ACC112 (cell line): ENCODE measurements around the gene PTH2R.
"Not testable (repeated sequence)": the region's sequence is repeated elsewhere in the genome, so short reads cannot be mapped to it uniquely, and the experiment has no call there.

ENCODE experiments used
- H2AFZ ChIP-seq: fragments of 200-600 bp; sonication (generic); one replicate; pipeline ENCODE4 v1.6.0; 2017; ENCODE audit warnings: antibody characterized with exemption, low read length; ENCODE audit not compliant: unreplicated experiment
- H3K27ac ChIP-seq: fragments of 200-600 bp; sonication (generic); 2 replicates; pipeline ENCODE4 v1.5.1; 2014; ENCODE audit warnings: low read depth, mild to moderate bottlenecking, antibody characterized with exemption, low read length, moderate library complexity
- H3K27me3 ChIP-seq: fragments of 200-600 bp; sonication (generic); 2 replicates; pipeline ENCODE4 v1.6.1; 2014; ENCODE audit warnings: mild to moderate bottlenecking, antibody characterized with exemption, low read length, moderate library complexity, mixed read lengths; ENCODE audit not compliant: insufficient read depth
- H3K36me3 ChIP-seq: fragments of 200-600 bp; sonication (generic); 2 replicates; pipeline ENCODE4 v1.6.1; 2016; ENCODE audit warnings: mild to moderate bottlenecking, antibody characterized with exemption, low read length, moderate library complexity, mixed read lengths; ENCODE audit not compliant: insufficient read depth
- H3K4me1 ChIP-seq: fragments of 200-600 bp; sonication (generic); one replicate; pipeline ENCODE4 v1.6.1; 2016; ENCODE audit warnings: low read length, mixed read lengths; ENCODE audit not compliant: insufficient read depth, unreplicated experiment, control insufficient read depth
- H3K4me3 ChIP-seq: fragments of 200-600 bp; sonication (generic); 2 replicates; pipeline ENCODE4 v1.5.1; 2014; ENCODE audit warnings: mild to moderate bottlenecking, low read depth, low read length
- H3K79me2 ChIP-seq: fragments of 200-600 bp; sonication (generic); one replicate; pipeline ENCODE4 v1.6.0; 2016; ENCODE audit warnings: low read length; ENCODE audit not compliant: control insufficient read depth, unreplicated experiment, insufficient read depth

PTH2R gene

DNA sequence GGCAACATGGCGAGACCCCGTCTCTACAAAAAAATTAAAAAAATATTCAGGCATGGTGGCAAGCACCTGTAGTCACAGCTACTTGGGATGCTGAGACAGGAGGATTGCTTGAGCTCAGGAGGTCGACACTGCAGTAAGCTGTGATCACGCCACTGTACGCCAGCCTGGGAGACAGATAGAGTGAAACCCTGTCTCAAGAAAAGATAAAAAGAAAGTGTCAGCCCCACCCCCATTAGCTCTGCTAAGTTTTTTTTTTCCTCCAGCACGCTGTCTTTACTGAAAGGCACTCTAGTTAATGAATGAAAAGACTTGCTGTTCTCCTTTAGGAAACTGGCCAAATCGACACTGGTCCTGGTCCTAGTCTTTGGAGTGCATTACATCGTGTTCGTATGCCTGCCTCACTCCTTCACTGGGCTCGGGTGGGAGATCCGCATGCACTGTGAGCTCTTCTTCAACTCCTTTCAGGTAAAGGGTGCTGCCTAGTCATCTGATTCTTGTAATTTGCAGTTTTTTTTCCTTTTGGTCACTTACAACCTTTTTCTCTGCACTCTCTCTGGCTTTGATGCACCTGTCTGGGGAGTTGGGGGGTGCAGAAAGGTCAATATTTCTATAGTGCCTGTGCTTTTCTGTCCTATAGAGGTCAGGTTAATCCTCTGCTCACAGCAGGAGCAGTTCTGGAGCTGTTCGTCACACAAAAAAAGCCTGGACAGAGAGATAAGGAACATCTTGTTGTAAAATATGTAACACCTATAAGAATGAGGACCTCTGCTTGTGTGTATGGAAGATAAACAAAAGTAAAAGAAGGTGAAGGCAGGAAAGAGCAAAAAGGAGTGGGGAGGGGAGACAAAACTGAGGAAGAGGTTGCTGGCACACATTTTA lies 82.3 kb downstream of the PTH2R start:
- Histone ChIP-seq H3K27ac (no peak overlapping the region), H3K4me3 (no peak overlapping the region), H3K4me1 (no peaks in the 10 kb centered on the region), H3K79me2 (no peaks in the 10 kb centered on the region), H2AFZ (no peak overlapping the region), H3K36me3 (no peaks in the 10 kb centered on the region), H3K27me3 (no peaks in the 10 kb centered on the region)

DNA sequence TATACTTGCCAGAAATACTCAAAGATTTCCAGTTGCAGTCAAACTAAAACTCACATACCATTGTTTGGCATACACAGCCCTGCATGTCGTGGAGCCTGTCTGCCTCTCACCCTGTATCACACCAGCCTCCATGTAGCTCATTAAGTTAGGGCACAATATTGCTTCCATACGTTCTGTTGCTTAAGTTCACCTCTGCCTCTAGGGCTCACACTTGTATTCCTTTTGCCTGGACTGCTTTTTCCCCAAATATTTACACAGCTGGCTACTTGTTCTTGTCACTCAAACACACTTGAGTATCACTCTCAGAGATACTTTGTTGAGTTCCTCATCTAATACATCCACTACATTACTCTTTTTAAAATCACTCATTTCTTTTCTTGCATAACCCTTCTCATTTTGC lies 83.1 kb downstream of the PTH2R start:
- Histone ChIP-seq H3K27me3 (no peaks in the 10 kb centered on the region), H3K36me3 (no peaks in the 10 kb centered on the region), H3K27ac (no peak overlapping the region), H3K4me1 (no peaks in the 10 kb centered on the region), H3K79me2 (no peaks in the 10 kb centered on the region), H3K4me3 (no peak overlapping the region), H2AFZ (no peak overlapping the region)

- Histone ChIP-seq H3K79me2 (no peaks in the 10 kb centered on the region), H3K4me3 (no peak overlapping the region), H2AFZ (no peak overlapping the region), H3K27me3 (no peaks in the 10 kb centered on the region), H3K4me1 (no peaks in the 10 kb centered on the region), H3K36me3 (no peaks in the 10 kb centered on the region), H3K27ac (no peak overlapping the region)
These were observed 83.9 kb downstream of the PTH2R start for GRCh38 chr2:208490492-208490891.

- no peaks in the 10 kb centered on the region for H3K4me1 ChIP-seq
- no peak overlapping the region for H2AFZ ChIP-seq
- H3K36me3 ChIP-seq: no peaks in the 10 kb centered on the region
- H3K27me3 ChIP-seq: no peaks in the 10 kb centered on the region
- H3K4me3 ChIP-seq: no peak overlapping the region
- H3K79me2 ChIP-seq: no peaks in the 10 kb centered on the region
- H3K27ac ChIP-seq: no peak overlapping the region
These were observed 85.0 kb downstream of the PTH2R start for GRCh38 chr2:208491641-208492040.

- Histone ChIP-seq H3K36me3 (no peaks in the 10 kb centered on the region), H3K27me3 (no peaks in the 10 kb centered on the region), H2AFZ (no peak overlapping the region), H3K4me1 (no peaks in the 10 kb centered on the region), H3K79me2 (no peaks in the 10 kb centered on the region), H3K4me3 (no peak overlapping the region), H3K27ac (no peak overlapping the region)
These were observed 85.5 kb downstream of the PTH2R start for GRCh38 chr2:208492069-208492468.

DNA sequence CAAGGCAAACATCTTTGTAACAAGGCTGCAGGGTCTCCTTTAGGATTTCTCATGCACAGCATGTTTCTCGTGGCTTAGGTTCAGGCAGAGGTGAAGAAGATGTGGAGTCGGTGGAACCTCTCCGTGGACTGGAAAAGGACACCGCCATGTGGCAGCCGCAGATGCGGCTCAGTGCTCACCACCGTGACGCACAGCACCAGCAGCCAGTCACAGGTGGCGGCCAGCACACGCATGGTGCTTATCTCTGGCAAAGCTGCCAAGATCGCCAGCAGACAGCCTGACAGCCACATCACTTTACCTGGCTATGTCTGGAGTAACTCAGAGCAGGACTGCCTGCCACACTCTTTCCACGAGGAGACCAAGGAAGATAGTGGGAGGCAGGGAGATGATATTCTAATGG lies 86.6 kb downstream of the PTH2R start:
- Histone ChIP-seq H3K4me3 (no peak overlapping the region), H3K4me1 (no peaks in the 10 kb centered on the region), H3K27ac (no peak overlapping the region), H3K27me3 (no peaks in the 10 kb centered on the region), H3K36me3 (no peaks in the 10 kb centered on the region), H3K79me2 (no peaks in the 10 kb centered on the region), H2AFZ (no peak overlapping the region)

DNA sequence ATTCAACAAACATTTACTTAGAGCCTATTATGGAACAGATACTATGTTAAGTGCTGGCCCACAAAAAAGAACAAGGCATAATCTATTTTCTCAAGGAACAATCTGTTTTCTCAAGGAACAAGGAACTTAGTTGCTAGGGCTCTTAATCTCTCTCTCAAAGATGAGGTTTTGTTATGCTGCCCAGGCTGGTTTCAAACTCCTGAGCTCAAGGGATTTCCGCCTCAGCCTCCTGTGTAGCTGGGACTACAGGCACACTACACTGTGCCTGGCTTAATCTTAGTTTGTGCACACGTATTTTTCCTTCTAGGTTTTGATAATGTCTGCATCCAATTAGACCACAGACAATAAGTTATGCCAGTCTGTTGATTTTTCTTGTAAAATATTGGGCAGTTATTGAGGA lies 89.5 kb downstream of the PTH2R start:
- Histone ChIP-seq H3K79me2 (no peaks in the 10 kb centered on the region), H3K36me3 (no peaks in the 10 kb centered on the region), H2AFZ (no peak overlapping the region), H3K4me3 (no peak overlapping the region), H3K27me3 (no peaks in the 10 kb centered on the region), H3K4me1 (no peaks in the 10 kb centered on the region), H3K27ac (no peak overlapping the region)

GRCh38 chr2:208501206-208501605 lies 94.6 kb downstream of the PTH2R start:
- Histone ChIP-seq H3K4me1 (no peaks in the 10 kb centered on the region), H3K27ac (no peak overlapping the region), H3K36me3 (no peaks in the 10 kb centered on the region), H3K79me2 (no peaks in the 10 kb centered on the region), H2AFZ (no peak overlapping the region), H3K4me3 (no peak overlapping the region), H3K27me3 (no peaks in the 10 kb centered on the region)

- Histone ChIP-seq H3K4me1 (no peaks in the 10 kb centered on the region), H3K27me3 (no peaks in the 10 kb centered on the region), H3K36me3 (no peaks in the 10 kb centered on the region), H3K27ac (no peak overlapping the region), H3K79me2 (no peaks in the 10 kb centered on the region), H3K4me3 (no peak overlapping the region), H2AFZ (no peak overlapping the region)
These were observed 95.7 kb downstream of the PTH2R start for GRCh38 chr2:208502288-208502687.

DNA sequence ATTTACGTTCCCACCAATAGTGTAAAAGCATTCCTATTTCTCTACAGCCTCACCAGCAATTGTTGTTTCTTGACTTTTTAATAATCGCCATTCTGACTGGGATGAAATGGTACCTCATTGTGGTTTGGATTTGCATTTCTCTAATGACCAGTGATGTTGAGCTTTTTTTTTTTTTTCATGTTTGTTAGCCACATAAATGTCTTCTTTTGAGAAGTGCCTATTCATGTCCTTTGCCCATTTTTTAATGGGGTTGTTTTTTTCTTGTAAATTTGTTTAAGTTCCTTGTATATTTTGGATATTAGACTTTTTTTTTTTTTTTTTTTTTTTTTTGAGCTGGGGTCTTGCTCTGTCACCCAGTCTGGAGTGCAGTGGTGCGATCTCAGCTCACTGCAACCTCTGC lies 98.8 kb downstream of the PTH2R start:
- not testable (repeated sequence) for H3K4me1 ChIP-seq, H3K79me2 ChIP-seq, H3K36me3 ChIP-seq, H3K27ac ChIP-seq, H3K27me3 ChIP-seq, H2AFZ ChIP-seq, H3K4me3 ChIP-seq

DNA sequence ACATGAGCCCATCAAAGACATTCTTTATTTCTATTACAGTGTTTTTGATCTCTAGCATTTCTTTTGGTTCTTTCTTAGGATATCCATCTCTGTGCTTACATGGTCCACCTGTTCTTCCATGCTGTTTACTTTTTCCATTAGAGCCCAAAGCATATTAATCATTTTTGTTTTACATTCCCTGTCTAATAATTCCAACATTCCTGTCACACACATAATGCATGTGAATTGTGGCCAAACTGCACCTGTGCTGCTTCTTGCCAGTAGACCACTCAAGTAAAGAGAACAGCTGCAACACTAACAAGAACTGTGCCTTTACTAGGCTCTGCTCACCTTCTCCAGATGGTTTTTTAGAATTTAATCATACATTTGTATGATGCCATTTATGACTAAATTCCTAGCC lies 103.0 kb downstream of the PTH2R start:
- Histone ChIP-seq H3K4me1 (no peaks in the 10 kb centered on the region), H3K36me3 (no peaks in the 10 kb centered on the region), H3K4me3 (no peak overlapping the region), H3K79me2 (no peaks in the 10 kb centered on the region), H2AFZ (no peak overlapping the region), H3K27ac (no peak overlapping the region), H3K27me3 (no peaks in the 10 kb centered on the region)
